ENCODE data around the gene DPM1.

GRCh38 chr20:50916257-50916656, 42.1 kb downstream of the DPM1 start:
- TF ChIP-seq NR2C2 (CRISPR knock-in tag; IDR thresholded peaks at IDR 0.05) (no peak), ZNF512 (CRISPR knock-in tag; IDR thresholded peaks at IDR 0.05; ENCODE audit: borderline replicate concordance) (no peak), E2F4 (CRISPR knock-in tag; IDR thresholded peaks at IDR 0.05; ENCODE audit: borderline replicate concordance, low read depth) (no peak), ATF2 (CRISPR knock-in tag; IDR thresholded peaks at IDR 0.05; ENCODE audit: borderline replicate concordance, low read depth) (no peak), CBFB (CRISPR knock-in tag; IDR thresholded peaks at IDR 0.05; ENCODE audit: low read depth) (no peak), E2F1 (CRISPR knock-in tag; IDR thresholded peaks at IDR 0.05) (no peak), ZNF263 (CRISPR knock-in tag; IDR thresholded peaks at IDR 0.05; ENCODE audit: low read depth) (no peak), CTCF (IDR thresholded peaks at IDR 0.05) (no peak), KAT7 (CRISPR knock-in tag; IDR thresholded peaks at IDR 0.05; ENCODE audit: borderline replicate concordance) (no peak)

Measured in WTC11 (cell line).